Ascending aorta (tissue), 1 donor: ENCODE measurements around the gene HOXB6. TPM values are rescaled to one million over a fixed set of nuclear protein-coding genes. Genes with fewer than 3 reads are reported as not detected.

Experiments
- total RNA-seq: library from RNA; depleted of rRNA; stranded (reverse); fragments of >200 nt; gene quantifications from one replicate; pipeline ENCODE4 v1.1.0, GENCODE V29; 2016

The HOXB6 gene
- total RNA-seq, 1 donor from 2014 or later: 5.1 TPM

Other genes with a start within 250 kb of the HOXB6 start
- not detected for gene SKAP1, start 174.8 kb downstream of the HOXB6 start, total RNA-seq
- not detected for gene HOXB1, start 74.0 kb downstream of the HOXB6 start, total RNA-seq
- 55.3 TPM for gene HOXB2, start 59.9 kb downstream of the HOXB6 start, total RNA-seq
- 20.4 TPM for gene HOXB4, start 26.6 kb downstream of the HOXB6 start, total RNA-seq
- gene HOXB3, start 14.7 kb downstream of the HOXB6 start, total RNA-seq: 19.3 TPM
- gene HOXB5, start 11.2 kb downstream of the HOXB6 start, total RNA-seq: 0.53 TPM
- gene HOXB7, start 6.0 kb upstream of the HOXB6 start, total RNA-seq: 15.0 TPM
- gene HOXB8, start 10.3 kb upstream of the HOXB6 start, total RNA-seq: not detected
- not detected for gene HOXB9, start 21.4 kb upstream of the HOXB6 start, total RNA-seq
- not detected for gene PRAC1, start 117.5 kb upstream of the HOXB6 start, total RNA-seq
- not detected for gene PRAC2, start 118.2 kb upstream of the HOXB6 start, total RNA-seq
- gene HOXB13, start 123.8 kb upstream of the HOXB6 start, total RNA-seq: not detected
- not detected for gene TTLL6, start 212.2 kb upstream of the HOXB6 start, total RNA-seq
- 34.9 TPM for gene CALCOCO2, start 226.0 kb upstream of the HOXB6 start, total RNA-seq